Right lung (tissue), 5 donors: ENCODE data around the gene NBPF1. TPM values are rescaled to one million over a fixed set of nuclear protein-coding genes. Genes with fewer than 3 reads are reported as not detected.
A peak's percentile ranks its signal among the peaks of the same experiment; 100 is the strongest.
"Not testable (repeated sequence)": the region's sequence is repeated elsewhere in the genome, so short reads cannot be mapped to it uniquely, and the experiment has no call there.

ENCODE experiments used
- DNase-seq, 2 donors: peaks; one replicate each; pipeline ENCODE4 v3.0.0-alpha.2; 2013
- polyA plus RNA-seq, 5 donors: library from polyadenylated mRNA; unstranded; fragments of 120-200 nt; gene quantifications; one replicate each; pipeline versions ENCODE4 v1.2.1 to v1.2.3, GENCODE V29; 2013; ENCODE audit warnings: inconsistent platforms in 1 of 5, low replicate concordance in 1 of 5; ENCODE audit not compliant: insufficient read length in 5 of 5, insufficient read depth in 1 of 5

NBPF1 gene
- polyA plus RNA-seq, 5 donors, result 81.9 to 115 (median 106) TPM

DNA sequence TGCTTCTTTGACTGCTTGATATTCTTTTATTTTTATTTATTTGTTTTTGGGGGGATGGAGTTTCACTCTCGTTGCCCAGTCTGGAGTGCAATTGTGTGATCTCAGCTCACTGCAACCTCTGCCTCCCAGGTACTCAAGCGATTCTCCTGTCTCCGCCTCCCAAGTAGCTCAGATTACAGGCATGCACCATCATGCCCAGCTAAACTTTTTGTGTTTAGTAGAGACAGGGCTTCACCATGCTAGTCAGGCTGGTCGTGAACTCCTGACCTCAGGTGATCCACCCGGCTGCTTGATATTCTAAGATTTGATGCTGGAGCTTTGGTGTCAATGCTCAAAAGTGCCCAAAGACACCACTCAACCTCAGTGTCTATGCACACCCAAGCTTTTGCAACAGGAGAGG, 53.7 kb downstream of the NBPF1 start:
- DNase-seq, result not testable (repeated sequence)

DNA sequence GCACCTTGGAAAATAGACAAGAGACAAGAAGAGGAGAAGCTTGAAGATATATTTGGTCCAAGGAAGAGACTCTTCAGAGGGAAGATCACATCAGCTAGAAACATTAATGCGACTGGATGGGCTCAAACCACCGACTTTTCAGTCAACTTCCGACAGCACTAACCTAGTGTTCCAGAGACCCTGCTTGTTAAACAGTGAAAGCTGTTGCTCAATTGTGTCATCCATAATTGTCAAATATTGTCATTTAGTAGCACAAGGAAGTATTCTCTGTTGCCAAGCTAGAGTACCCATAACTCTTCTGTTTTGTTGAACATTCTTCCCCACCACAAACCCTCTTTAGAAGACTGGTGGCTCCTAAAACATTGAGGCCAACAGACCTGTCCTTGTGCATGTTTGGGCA, 56.3 kb downstream of the NBPF1 start:
- DNase-seq, result not testable (repeated sequence)

DNA sequence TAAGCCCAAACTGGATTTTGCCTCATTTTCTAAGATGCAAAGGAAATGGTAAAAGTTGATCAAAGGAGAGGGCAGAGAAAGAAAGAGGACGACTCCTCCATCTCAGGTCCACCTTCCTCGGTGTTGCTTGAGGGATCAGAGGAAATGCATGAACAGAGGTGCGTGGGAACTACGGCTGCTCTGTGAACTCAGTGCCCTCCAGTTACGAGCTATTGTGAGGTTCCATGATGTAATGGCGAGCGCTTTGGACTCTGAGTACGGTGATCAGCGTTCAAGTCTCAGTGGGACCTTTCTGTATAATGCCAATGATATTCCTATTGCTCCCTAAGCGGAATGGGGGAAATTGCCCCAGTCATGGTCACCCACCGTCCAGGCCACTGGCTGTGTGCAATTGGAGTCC, 60.1 kb downstream of the NBPF1 start:
- DNase-seq, result not testable (repeated sequence)

DNA sequence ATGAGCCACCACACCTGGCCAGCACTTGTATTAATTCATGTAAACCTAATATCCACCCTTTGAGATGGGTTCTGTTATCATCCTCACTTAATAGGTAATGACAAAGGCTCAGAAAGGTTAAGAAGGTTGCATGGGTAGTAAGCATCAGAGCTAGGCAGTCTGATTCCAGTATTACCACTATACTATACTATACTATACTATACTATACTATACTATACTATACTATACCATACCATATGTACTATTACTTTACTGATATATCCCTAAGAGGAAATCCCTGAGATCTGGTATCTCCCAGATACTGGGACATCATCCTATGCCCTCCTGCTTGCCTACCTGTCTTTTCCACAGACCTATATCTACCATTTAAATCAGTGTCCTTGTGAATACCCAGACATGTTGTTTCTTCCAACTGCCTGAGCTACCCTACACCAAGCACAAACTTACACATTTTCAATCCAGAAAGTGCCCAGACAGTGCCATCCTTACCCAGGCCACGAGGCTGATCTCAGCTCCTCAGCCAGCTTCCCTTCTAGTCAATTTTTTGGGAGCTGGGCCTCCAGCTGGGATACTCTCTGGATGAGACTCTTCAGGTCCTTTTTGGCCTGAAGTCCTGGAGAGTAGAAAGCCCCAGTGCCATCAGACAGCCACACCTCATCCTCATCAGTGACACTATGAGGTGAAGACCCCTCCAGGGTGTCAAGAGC, 63.0 kb downstream of the NBPF1 start:
- DNase-seq, result not testable (repeated sequence)

DNA sequence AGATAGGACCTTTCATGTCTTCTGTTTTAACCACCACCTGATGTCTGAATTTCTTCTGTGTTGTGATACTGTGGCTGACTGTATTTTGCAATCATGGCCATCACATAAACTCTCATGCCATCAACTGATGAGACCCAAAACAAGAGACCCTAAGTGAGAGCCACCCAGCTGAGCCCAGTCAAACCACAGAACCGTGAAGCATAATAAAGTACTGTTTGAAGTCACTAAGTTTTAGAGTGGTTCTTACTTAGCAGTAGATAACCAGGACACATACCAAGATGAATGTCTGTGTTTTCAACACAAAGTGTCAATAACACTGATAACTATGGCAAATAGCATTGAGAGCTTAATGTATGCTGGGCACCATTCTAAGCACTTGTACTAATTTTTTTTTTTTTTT, 63.8 kb downstream of the NBPF1 start:
- DNase-seq, result not testable (repeated sequence)

DNA sequence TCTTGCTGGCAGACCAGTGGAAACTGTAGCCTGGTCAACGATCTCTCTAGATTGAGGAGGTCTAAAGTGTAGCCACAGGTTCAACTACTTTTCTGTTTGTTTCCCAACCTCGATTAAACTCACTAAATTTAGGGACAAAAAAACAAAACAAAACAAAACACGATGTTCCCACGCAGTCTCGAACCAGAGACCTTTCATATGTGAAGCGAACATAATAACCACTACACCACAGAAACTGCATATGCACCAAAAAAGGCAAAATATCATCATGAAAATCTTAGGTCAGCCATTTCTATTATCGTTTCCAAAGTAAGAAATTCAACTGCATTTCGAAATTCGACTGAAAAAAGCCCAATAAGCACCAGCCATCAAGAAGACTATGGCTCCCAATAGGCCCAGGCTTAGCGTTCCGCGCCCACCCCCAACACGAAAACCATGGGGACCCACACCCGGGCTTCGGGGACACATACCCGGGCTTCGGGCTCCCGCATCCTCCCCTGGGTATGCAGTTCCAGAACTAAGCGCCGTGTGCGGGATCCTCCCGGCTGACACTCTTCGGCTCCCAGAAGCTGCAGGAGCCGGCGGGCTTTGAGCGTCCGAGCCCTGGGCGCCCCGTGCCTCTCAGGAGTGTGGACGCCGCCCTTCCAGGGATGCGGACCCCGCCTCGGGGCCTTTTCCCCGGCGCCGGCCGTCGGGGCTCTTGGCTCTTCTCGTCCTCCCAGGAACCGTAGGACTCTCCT, 65.7 kb downstream of the NBPF1 start:
- not testable (repeated sequence) for DNase-seq

DNA sequence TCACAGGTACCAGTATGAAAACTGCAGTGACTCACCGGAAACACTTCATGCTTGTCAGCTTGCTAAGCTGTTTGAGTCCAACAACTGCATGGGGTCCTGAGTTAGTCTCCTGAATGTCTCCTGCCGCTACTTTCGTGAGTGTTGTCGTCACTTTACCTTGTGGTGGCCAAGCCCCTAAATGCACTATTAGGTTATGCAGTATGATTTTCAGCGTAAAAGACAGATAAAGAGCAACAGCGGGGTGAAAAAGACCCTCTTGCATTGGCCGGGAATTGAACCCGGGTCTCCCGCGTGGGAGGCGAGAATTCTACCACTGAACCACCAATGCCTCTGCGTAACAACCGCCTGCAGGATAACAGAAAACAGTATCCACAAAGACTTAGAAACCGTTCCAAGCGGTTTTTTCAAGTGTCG, 67.7 kb downstream of the NBPF1 start:
- DNase-seq, result not testable (repeated sequence)

DNA sequence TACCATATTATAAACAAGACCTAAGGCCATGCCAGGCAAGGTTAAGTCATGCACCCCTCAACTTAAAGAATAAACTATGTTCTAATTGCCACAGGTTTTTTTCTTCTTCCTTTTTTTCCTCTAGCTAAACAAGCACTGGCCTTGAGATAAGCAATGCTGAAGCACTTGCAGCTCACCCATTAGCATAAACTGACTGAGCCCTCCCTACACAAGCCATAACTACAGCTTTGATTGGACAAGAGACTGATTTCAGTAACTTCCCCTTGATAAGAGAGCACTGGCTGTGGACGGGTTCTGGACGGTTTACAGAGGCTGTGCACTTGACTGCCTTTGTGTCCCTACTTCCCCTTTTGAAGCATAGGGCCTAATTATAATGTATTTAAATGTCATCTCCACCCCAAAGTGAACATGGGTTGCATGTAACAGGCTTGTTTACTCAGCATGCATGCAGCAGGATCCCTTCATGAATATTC, 72.9 kb downstream of the NBPF1 start:
- not testable (repeated sequence) for DNase-seq

DNA sequence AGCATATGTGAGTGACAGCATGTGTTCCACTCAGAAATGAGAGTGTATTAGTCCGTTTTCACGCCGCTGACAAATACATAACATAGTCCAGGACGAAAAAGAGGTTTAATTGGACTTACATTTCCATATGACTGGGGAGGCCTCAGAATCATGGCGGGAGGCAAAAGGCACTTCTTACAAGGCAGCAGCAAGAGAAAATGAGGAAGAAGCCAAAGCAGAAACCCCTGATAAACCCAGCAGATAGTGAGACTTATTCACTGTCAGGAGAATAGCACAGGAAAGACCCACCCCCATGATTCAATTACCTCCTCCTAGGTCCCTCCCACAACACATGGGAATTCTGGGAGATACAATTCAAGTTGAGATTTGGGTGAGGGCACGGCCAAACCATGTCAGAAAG, 75.8 kb downstream of the NBPF1 start:
- not testable (repeated sequence) for DNase-seq

DNA sequence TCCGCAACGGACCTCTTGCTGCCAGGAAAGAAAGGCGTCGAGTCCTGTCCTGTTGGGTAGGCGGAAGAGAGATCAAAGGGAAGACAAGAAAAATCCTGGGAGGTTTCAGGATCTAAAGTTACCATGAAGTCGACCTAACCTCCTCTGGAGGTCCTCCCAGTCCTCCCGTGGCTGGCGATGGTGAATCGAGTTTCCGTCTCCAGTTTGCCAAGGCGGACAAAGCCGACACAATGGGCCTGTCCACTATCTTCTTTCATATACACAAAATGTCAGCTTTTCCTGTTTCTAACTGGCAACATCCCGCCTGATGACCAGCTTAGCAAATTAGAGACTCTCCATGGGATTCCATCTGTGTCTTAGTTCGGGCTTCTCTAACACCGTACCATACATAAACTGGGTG, 76.6 kb downstream of the NBPF1 start:
- DNase-seq, result not testable (repeated sequence)

DNA sequence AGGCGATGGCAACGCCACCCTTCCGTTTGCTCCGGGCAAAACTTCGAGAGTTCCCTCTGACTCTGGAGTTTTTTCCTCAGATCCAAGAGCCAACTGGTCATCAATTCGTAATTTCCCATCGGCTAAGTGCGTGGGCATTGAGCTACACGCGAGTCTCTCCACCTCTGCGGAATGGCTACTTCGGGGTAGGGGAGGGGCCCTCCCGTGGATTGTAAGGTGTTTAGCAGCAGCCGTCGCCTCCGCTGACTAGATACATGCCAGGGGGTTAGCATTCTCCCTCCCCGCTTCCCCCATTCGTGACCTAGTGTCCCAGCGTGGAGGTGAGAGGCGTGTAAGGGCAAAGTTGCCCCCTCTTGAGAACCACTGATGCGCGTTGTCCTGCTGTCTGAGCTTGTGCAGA, 77.5 kb downstream of the NBPF1 start:
- DNase-seq, result not testable (repeated sequence)

DNA sequence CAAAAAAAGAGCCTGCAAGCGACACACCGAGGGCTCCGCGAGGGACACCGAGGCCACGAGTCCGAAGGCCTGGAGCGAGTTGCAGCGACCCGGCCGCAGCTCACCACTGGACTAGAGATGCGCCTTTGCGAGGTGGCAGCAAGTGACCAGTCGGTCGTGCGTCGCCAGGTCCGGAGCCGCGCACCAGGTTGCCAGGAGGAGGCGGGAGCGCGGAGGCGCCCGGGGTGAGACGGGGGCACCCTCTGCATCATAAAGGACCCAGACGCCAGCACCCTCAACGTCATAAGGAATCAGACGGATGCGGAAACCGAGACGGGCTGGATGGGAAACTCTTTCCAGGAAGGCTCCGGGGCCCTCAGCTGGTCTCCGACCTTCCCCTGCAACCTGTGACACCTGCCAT, 77.9 kb downstream of the NBPF1 start:
- DNase-seq, result not testable (repeated sequence)

DNA sequence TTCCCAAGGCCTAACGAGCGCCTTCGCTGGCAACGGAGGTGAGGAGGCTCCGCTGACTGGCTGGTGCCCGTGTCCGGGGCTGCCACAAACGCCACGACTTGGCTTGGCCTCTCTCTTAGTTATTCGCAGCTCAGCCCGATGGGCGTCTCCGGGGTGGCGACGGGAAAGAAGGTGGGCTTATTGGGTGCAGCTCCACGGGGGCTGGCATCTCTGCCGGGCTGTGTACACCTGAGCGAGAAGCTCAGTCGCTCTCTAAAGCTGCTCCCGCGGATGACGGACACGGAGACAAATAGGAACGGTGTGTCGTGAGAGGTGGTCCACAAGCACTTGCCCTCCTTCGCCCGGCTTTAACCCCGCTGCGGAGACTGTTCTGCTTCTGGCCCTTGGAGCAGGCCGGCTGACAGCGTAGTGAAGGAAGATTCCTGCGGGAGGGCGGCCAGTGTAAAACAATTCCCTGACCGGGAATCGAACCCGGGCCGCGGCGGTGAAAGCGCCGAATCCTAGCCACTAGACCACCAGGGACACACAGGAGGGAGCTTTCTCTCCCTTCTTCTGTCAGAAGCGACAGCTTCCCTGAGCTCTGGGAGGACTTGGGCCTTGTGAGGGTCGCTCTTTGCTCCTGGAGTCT, 78.4 kb downstream of the NBPF1 start:
- DNase-seq, result not testable (repeated sequence)

DNA sequence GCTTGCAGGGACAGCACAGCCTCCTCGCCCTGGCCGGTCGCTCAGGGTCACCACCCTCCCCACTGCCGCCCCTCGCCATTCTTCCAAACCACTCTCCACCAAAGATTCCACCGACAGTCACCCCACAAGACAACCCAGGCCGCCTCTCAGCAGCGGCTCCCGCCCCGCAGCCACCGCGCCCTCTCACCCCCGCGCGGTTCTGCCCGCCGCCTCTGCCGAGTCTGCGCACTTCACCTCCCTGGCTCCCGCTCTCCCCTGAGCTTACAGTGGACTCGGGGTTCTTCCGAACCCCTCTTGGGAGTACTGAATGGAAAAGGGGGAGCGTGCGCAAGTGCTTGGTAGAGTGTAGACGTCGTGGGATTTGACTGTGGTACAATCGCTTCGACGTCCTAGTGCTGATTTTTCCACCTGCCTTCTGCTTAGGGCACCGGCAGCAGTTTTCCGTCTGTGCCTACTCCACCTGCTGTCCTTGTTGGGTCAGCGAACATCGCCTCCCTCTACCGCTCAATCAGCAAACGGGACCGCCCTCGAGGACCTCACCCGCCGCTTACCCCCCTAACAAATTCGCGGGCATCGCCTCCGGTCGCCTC, 79.0 kb downstream of the NBPF1 start:
- DNase-seq, result not testable (repeated sequence)

DNA sequence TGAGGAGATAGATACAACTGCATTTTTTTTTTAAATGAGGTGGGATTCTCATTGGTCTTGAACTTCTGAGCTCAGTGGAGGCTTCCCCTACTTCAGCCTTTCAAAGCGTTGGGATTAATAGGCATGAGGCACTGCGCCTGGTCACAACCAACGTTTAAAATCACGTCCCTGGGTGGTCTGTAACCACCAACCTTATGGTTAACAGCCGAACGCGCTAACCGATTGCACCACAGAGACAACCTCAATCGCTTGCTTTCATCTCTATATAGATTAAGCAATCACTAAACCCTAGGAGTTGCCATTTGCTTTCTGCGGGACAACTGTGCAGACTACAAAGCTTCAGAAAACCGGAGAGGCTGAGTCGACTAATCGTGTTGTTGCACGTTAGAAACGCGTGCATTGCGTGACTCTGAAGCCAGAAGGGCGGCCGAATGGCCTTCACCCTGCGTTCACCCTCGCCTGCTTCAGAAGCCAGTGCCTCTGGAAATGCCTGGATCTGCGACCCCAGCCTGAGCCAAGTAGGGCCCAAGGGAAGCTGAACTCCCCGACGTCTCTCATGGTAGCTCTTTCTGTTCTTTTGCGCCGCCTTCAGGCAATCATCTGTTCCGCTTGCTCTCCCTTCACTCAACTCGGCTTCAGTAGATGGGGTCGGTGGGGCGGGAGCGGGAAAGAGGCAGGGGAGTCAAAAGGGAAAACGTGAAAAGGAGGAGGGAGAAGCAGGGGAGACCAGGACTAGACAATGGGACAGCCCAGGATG, 81.0 kb downstream of the NBPF1 start:
- DNase-seq, result not testable (repeated sequence)

DNA sequence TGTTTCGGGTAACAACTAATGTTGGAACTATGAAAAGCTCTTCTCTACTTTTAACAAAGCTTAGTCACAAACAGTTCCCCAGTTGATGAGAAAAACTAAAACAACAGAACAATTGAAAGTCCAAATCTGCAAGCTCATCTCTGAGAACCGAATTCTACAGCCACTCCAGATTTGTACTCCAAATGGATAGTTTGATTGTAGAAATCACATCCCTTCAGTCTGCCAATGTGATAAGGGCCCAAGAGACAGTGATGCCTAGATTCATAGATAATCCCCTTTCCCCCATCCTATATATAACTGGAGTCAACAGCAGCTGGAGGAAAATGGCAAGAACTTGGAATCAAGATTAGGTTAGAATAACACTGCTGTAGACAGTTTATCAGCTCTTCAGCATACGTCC, 85.0 kb downstream of the NBPF1 start:
- DNase-seq, result not testable (repeated sequence)

DNA sequence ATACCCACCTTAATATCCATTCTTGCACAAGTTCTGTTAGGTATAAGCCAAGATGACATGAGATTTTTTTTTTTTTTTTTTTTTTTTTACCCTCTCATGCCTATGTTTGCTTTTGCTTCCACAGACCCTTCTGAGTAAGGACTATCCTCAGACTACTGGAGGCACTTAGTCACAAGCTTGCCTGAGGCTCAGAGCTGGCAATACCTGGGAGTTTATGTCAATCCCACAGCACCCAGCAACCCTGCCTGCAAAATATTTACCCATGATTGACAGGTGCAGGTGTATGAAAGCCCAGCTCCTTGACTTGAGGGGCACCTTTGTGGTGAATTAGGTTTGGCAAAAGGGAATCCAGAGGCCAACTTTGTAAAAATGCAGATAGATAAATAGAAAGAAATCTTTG, 87.6 kb downstream of the NBPF1 start:
- peak in 1 of 2 donors; percentile 20 for DNase-seq

DNA sequence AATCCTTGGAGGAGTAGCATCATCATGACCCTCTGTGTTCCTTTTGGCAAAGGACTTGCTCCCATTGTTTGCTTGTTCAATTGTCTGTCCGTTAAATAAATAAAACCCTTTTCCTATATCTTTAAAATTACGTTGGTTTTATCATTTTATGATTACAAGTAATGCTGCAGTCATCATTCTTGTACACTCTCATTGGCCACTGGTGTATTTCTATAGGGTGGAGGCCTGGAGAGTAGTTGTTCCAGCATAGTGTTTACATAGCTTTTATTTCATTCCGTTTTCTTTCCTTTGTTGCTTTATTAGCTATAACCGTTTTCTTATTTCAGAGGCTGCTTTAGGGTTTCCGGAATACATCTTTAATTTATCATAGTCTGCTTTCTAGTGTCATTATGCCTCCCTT, 91.7 kb downstream of the NBPF1 start:
- DNase-seq, result not testable (repeated sequence)

DNA sequence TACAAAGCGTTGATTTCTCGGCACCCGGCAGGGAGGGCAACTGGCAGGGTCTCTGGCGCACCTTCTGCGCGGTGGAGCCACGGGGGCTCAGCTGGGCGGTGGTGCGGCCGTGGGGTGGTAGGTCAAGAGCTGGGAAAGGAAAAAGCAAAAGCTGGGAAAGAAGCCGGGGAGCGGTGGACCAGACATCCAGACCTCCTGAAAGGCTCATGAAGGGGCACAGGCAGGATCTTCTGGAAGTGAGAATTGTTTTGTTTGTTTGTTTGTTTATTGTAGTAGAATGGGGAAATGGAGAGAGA, 92.1 kb downstream of the NBPF1 start:
- DNase-seq, result no peak

DNA sequence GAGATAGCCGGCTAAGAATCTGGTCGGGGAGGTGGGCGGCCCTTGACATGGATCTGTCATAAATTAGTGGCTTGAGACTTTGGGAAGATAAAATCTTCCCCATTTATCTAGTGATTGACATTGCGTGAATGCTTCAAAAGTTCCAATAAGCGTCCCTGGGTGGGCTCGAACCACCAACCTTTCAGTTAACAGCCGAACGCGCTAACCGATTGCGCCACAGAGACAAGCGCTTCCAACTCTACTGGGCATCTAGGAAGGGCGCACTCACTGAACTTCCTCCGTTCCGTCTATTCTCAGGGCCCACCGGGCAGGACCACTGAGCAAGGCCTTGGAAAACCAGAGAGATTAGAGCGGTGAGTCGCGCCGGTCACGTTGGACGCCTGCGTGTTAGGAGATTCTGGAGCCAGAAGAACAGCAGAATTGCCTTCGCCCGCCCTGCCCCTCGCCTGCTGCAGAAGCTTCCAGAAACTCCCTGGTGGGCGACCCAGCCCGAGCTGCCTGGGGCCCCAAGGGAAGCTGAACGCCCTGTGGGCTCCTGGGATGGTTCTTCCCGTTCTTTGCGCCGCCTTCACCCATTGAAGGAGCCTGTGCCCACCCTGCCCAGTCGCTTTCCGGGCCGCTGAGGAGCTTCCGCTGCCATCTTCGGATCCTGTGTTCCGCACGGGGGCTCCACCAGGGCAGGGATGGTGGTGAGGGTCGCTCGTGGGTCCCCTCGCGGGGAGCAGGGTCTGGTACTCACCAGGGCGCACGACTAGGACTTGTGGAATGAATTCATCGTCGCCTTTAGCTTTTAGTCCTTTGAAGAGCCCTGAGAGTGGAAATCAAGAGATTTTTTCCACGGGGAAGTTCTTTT, 92.7 kb downstream of the NBPF1 start:
- peak in 1 of 2 donors; percentile 17 for DNase-seq
